ENCODE measurements around the gene BTBD6. TPM values are rescaled to one million over a fixed set of nuclear protein-coding genes. Genes with fewer than 3 reads are reported as not detected.

BTBD6 gene
- total and polyA plus RNA-seq, 2 donors (not counting 3 experiments of a cell fraction or from before 2014, with no cell fraction given): 63.1 to 65.0 TPM

GRCh38 chr14:105201925-105202513, 46.3 kb upstream of the BTBD6 start:
- no peaks in the 10 kb centered on the region for H3K9me1 ChIP-seq (replicated peaks; ENCODE audit: control insufficient read depth, extremely low read depth, insufficient read depth, low read length)
- no peak overlapping the region for H3K4me3 ChIP-seq (replicated peaks in 1 of 3; ENCODE audit: insufficient read depth in 1 of 3, low read depth in 1 of 3, low read length in 3 of 3)
- H2AFZ ChIP-seq (ENCODE audit: low read depth, low read length): peak overlapping the region; percentile 21
- POLR2A ChIA-PET: no interaction called here
- DNase-seq (ENCODE audit: low read depth, low spot score): no peak
- CTCF ChIA-PET: interaction anchor here (2.1 to 9.7 kb wide), 3 partner anchors 32 to 150 kb away, joined by 10 to 94 read pairs (median 17); partner anchors contain the start of gene JAG2
- no peaks in the 10 kb centered on the region for H3K9me3 ChIP-seq (replicated peaks; ENCODE audit: control insufficient read depth, insufficient read depth, low read length)
- H3K9ac ChIP-seq (replicated peaks; ENCODE audit: extremely low read depth, insufficient read depth, low read length): no peak overlapping the region
- no peaks in the 10 kb centered on the region for H4K20me1 ChIP-seq (replicated peaks; ENCODE audit: control insufficient read depth, extremely low read depth, insufficient read depth, low read length)
- no peak for TF ChIP-seq POLR2A (IDR thresholded peaks at IDR 0.05; ENCODE audit: low read depth, low read length)
- TF ChIP-seq EZH2 (IDR thresholded peaks at IDR 0.05; ENCODE audit: borderline replicate concordance, low read depth, low read length, severe bottlenecking): no peak
- no peak for TF ChIP-seq GATA2 (IDR thresholded peaks at IDR 0.05; ENCODE audit: insufficient read depth, insufficient read length, low read depth, low read length)
- no peak for TF ChIP-seq JUN (IDR thresholded peaks at IDR 0.05; ENCODE audit: borderline replicate concordance, insufficient read depth, insufficient read length, low read depth)
- no peak for TF ChIP-seq CTCF (IDR thresholded peaks at IDR 0.05; ENCODE audit: extremely low read depth in 1 of 2, insufficient read depth in 1 of 2, low read depth in 1 of 2, low read length in 2 of 2)
- TF ChIP-seq, protein P1, sequence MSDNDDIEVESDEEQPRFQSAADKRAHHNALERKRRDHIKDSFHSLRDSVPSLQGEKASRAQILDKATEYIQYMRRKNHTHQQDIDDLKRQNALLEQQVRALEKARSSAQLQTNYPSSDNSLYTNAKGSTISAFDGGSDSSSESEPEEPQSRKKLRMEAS (IDR thresholded peaks at IDR 0.05; ENCODE audit: insufficient read depth, insufficient read length): no peak
- TF ChIP-seq FOS (IDR thresholded peaks at IDR 0.05; ENCODE audit: borderline replicate concordance, insufficient read depth, low read length): no peak
- no peak for TF ChIP-seq POLR2AphosphoS5 (IDR thresholded peaks at IDR 0.05; ENCODE audit: insufficient read depth, low read depth, low read length)
- no peak for TF ChIP-seq MYC (IDR thresholded peaks at IDR 0.05; ENCODE audit: low read depth, low read length)
- BruUV-seq (replicated peaks): no TSS peak
- H3K4me2 ChIP-seq (ENCODE audit: insufficient read depth, low read length): no peak overlapping the region
- H3K79me2 ChIP-seq (ENCODE audit: control insufficient read depth, insufficient read depth, low read length): no peaks in the 10 kb centered on the region
- H3K27me3 ChIP-seq (ENCODE audit: control insufficient read depth in 2 of 2, insufficient read depth in 2 of 2, low read length in 2 of 2): no peaks in the 10 kb centered on the region
- dilution Hi-C loops (cut with MboI; ENCODE audit: extremely low pct_ligation_motif_present, low sequenced_read_pairs) (no loop called here), intact Hi-C loops (cut with micrococcal nuclease) (loop anchor here (10.0 kb wide), 1 partner anchor 53 kb away; no protein-coding TSS in a partner anchor)
- peak overlapping the region; percentile 11 for H3K27ac ChIP-seq (ENCODE audit: insufficient read depth, low read depth, low read length)
- H3K4me1 ChIP-seq (ENCODE audit: control insufficient read depth, extremely low read depth, insufficient read depth, low read length): peaks cover 32% of the 10 kb centered on the region
- FAIRE-seq: no peak
- no peaks in the 10 kb centered on the region for H3K36me3 ChIP-seq (ENCODE audit: control insufficient read depth in 2 of 2, extremely low read depth in 1 of 2, insufficient read depth in 2 of 2, low read length in 2 of 2)
